ENCODE results near the gene LRFN2.

LRFN2 gene

DNA sequence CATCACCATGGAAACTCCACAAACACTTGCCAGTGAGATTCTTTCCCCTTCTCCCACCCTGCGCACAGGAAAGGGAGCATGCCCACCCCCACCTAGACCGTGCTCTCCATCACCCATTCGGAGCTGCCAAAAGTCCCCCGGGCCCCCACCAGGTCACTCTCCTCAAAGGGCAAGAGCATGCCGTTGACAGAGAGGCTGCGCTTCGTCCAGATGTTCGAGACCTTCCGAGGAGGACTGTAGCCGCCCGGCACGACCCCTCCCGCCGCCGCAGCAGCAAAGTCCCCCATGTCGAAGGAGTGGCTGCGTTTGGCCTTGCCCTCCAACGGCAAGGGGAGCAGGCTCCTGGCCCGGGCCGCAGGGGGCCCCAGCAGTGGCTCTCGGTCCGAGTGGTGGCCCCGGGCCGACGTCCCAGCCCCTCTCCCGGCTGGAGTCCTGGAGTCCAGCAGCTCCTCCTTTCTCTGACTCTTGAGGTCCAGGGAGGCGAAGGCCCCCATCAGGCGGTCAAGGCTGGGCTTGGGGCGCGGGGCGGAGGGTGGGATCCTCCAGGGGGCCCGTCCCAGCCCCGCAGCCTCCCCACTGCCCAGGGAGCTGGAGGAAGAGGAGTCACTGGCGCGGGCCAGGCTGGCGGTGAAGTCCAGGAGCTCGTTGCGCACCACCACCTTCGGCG lies 195.2 kb downstream of the LRFN2 start:
- H3K4me3 ChIP-seq = no peak overlapping the region
- no peak for DNase-seq (ENCODE audit: low spot score in 2 of 2)
- no peaks in the 10 kb centered on the region for H3K4me1 ChIP-seq
- H3K36me3 ChIP-seq (replicated peaks) = no peaks in the 10 kb centered on the region
- in situ Hi-C loops (cut with MboI; ENCODE audit: low sequenced_read_pairs) = no loop called here
- no peaks in the 10 kb centered on the region for H3K9me3 ChIP-seq
- no peaks in the 10 kb centered on the region for H3K27me3 ChIP-seq (ENCODE audit: low read depth)

DNA sequence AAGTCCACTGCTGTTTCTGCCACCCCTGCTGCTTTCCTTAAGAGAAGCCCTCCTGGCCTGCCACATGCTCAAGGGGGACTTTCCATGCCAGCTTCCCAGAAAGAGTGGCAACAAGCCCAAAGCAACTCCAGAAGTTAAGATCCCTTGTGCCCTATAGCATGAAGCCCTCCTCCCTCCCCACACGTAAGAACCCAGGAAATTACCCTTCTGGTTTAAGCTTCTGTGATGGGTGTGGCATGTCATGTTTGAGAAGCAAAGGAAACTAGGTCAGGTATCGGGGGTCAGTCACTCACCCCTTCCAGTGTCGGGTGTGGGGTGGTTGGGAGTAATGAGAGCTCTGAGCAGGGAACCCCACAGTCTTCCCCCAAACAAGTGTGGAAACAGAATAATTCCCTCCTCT lies 196.1 kb downstream of the LRFN2 start:
- Histone ChIP-seq H3K9me3 (no peaks in the 10 kb centered on the region), H3K36me3 (replicated peaks) (no peaks in the 10 kb centered on the region), H3K27me3 (ENCODE audit: low read depth) (no peaks in the 10 kb centered on the region), H3K4me3 (no peak overlapping the region), H3K4me1 (no peaks in the 10 kb centered on the region)
- in situ Hi-C loops (cut with MboI; ENCODE audit: low sequenced_read_pairs) = no loop called here
- DNase-seq (ENCODE audit: low spot score in 2 of 2) = no peak

DNA sequence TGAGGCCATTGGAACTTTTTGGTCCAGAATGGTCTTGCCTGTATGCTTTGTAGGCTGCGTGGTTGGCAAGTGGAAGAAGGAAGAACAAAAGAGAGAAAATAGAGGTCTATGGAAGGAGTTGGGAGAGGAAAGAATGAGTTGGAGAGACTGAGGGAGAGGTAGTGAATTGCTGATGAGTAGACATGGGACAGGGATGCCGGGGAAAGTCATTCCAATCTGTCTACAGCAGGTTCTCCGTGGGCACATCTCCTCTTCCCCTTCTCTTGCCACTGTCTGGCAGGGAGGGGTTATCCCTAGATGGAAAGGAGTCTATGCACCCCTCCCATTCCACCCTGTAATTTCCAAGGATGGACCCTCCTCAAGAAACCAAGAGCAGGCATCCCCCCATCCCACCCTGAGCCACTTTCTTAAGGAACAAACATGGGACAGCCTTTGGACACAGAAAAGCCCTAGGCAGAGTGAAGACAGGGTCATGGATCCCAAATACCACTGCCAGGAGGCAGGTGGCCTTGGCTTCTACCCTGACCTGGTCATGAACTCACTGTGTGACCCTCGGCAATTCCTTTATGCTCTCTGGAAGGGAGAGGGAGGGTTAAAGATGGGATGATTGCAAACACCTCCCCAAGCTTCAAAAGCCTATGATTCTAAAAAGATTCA lies 196.9 kb downstream of the LRFN2 start:
- no peak for DNase-seq (ENCODE audit: low spot score in 2 of 2)
- H3K36me3 ChIP-seq (replicated peaks) = no peaks in the 10 kb centered on the region
- H3K4me1 ChIP-seq = no peaks in the 10 kb centered on the region
- H3K9me3 ChIP-seq = no peaks in the 10 kb centered on the region
- no peaks in the 10 kb centered on the region for H3K27me3 ChIP-seq (ENCODE audit: low read depth)
- no peak overlapping the region for H3K4me3 ChIP-seq
- in situ Hi-C loops (cut with MboI; ENCODE audit: low sequenced_read_pairs) = no loop called here

DNA sequence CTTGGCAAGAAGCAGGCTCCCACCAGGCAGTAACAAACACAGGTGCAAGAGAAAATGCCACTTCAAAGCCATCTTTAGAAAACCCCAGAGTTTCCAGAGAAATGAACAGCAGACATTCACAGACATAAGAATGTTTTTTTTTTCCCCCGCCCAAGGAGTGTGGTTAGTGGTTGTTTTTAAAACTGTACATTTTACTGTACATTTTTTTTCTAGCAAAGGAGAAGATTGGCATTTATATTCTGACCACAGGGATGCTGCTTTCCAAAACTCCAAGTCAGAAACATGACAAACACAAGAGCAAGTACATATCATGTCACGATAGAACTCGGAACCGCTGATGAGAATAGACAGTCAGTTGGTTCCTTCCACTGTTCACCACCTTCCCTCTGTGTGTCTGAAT lies 197.9 kb downstream of the LRFN2 start:
- Histone ChIP-seq H3K36me3 (replicated peaks) (no peaks in the 10 kb centered on the region), H3K4me3 (no peak overlapping the region), H3K9me3 (no peaks in the 10 kb centered on the region), H3K4me1 (no peaks in the 10 kb centered on the region), H3K27me3 (ENCODE audit: low read depth) (no peaks in the 10 kb centered on the region)
- no peak for DNase-seq (ENCODE audit: low spot score in 2 of 2)
- in situ Hi-C loops (cut with MboI; ENCODE audit: low sequenced_read_pairs) = no loop called here

DNA sequence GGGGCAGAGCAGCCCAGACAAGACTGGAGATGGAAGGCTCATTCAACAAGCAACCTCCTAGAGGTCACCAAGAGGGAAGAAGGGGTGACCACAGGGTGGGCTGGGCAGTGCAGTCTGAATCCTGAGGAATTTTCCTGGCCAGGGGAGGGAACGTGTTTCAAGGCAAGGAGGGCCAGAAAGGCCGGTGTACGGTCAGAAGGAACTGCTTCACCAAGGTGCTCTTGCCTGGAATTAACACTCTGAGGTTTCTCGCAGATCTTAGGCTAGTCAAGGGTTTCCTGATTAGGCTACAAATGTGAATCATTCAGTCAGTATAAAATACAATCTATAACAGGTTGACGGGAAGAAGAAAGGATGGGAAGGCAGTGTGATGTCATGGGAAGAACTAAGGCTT lies 199.3 kb downstream of the LRFN2 start:
- DNase-seq (ENCODE audit: low spot score in 2 of 2) = no peak

DNA sequence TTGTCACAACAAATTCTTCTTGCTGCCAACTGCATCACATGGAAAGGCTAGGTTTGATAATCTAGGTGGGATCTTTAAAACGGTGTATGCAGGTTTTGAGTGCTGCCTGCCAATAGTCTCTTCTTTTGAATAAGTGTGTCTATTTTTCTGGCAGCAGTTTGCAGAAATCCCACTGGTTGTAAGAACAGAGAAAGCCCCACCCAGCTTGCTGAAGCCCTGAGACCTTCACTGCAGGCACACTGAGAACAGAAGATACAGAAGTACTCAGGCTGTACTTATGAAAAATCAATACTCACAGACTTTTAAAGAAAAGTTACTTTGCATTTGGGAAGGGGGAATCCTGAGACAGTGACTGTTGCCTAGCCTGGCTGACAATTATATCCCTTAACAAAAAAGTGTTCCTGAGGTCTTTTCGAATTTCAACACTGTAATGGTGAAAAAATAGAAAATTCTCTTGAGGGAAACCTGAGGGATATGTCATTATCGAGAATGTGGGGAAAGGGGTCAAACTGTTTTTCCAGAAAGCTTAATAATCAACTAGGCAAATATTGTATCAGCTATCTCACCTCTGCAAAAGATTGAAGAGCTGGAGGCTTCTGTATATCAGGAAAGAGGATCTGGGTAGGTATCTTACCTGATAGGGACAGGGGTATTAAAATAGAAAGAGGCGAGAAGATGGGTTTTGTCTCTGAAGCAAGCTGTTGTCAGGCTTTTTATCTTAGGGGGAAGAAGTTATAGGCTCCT lies 199.9 kb downstream of the LRFN2 start:
- in situ Hi-C loops (cut with MboI; ENCODE audit: low sequenced_read_pairs) = no loop called here
- no peak for DNase-seq (ENCODE audit: low spot score in 2 of 2)
- no peaks in the 10 kb centered on the region for H3K4me1 ChIP-seq

More for the DNA sequence above, 199.3 kb downstream of the LRFN2 start:
- H3K36me3 ChIP-seq (replicated peaks) = no peaks in the 10 kb centered on the region
- no peaks in the 10 kb centered on the region for H3K27me3 ChIP-seq (ENCODE audit: low read depth)
- H3K4me3 ChIP-seq = no peak overlapping the region
- in situ Hi-C loops (cut with MboI; ENCODE audit: low sequenced_read_pairs) = no loop called here
- no peaks in the 10 kb centered on the region for H3K9me3 ChIP-seq
- no peaks in the 10 kb centered on the region for H3K4me1 ChIP-seq

DNA sequence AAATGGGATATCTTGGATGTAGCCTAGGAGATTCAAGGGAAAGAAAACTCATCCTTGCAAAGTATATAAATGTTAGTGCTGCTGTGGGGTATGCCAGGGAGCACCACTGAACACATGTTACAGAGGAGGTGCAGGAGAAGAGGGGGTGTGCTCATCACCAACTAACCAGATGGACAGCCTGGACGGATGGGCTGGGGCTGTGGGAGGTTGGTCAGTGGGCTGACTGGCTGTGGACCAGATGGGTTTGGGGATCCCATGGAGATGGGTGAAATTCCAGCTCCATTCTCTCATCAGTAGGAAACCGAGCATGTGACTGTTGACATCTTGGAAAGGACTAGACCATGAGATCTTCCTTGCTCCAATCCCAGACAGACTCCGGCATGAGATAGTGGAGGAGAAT lies 201.0 kb downstream of the LRFN2 start:
- Histone ChIP-seq H3K4me1 (no peaks in the 10 kb centered on the region), H3K27me3 (ENCODE audit: low read depth) (no peaks in the 10 kb centered on the region), H3K36me3 (replicated peaks) (no peaks in the 10 kb centered on the region), H3K4me3 (no peak overlapping the region), H3K9me3 (no peaks in the 10 kb centered on the region)
- DNase-seq (ENCODE audit: low spot score in 2 of 2) = no peak
- in situ Hi-C loops (cut with MboI; ENCODE audit: low sequenced_read_pairs) = no loop called here

More for the DNA sequence above, 199.9 kb downstream of the LRFN2 start:
- Histone ChIP-seq H3K27me3 (ENCODE audit: low read depth) (no peaks in the 10 kb centered on the region), H3K4me3 (no peak overlapping the region), H3K9me3 (no peaks in the 10 kb centered on the region), H3K36me3 (replicated peaks) (no peaks in the 10 kb centered on the region)

DNA sequence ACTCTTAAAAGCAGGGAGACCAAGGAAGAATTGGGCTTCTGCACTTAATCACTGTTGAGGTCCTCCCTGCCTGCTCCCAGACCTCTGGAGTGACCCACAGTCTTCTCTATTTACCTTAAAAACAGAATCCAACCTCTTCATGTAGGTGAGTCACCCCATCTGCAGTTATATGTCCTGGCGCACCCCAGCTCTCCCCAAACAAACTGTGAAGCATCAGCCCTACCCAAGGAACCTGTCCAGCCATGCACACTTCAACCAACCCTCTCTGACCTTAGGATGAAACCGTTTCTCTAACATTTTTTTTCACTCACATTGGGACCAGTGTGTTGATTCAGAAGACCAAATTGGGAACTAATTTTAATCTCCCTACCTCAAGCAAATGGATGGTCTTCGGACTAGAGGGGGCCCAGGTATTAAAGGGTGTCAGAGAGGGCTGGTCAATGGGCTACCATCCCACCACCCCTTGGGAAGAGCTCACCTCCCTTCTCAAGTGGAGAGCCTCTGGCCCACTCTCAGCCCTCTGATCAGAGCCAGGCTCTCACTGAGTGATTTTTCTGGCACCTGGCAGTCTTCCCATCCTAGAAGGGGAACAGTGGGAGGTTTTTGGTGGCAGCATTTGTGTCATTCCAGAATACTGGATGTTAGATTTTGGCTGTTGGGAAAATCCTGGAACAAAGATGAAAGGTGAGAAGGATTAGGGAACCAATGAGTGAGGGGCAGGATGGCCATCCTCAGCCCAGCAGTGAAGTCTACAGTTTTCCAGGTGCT lies 203.6 kb downstream of the LRFN2 start:
- no peaks in the 10 kb centered on the region for H3K4me1 ChIP-seq
- H3K36me3 ChIP-seq (replicated peaks) = no peaks in the 10 kb centered on the region
- no peaks in the 10 kb centered on the region for H3K27me3 ChIP-seq (ENCODE audit: low read depth)
- in situ Hi-C loops (cut with MboI; ENCODE audit: low sequenced_read_pairs) = no loop called here
- H3K4me3 ChIP-seq = no peak overlapping the region
- no peak for DNase-seq (ENCODE audit: low spot score in 2 of 2)
- no peaks in the 10 kb centered on the region for H3K9me3 ChIP-seq

DNA sequence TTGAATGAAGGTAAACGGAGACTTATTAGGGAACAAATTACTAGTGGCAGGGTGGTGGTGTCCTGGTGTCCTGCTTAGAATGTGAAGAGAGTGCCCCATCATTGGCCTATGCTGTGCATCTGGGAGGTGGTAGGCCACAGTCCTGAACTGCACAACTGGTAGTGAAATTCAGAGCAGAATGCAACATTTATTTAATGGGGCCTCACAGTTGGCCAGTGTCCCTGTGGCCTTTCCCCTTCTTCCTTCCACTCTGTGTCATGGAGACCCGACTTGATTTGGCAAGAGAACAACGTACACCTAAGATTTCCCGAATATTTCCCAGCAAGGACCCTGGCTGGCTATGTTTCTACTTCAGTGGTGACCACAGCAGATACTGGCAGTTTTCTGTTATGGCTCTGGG lies 206.9 kb downstream of the LRFN2 start:
- Histone ChIP-seq H3K27me3 (ENCODE audit: low read depth) (no peaks in the 10 kb centered on the region), H3K36me3 (replicated peaks) (no peaks in the 10 kb centered on the region), H3K4me1 (no peaks in the 10 kb centered on the region), H3K4me3 (no peak overlapping the region), H3K9me3 (no peaks in the 10 kb centered on the region)
- in situ Hi-C loops (cut with MboI; ENCODE audit: low sequenced_read_pairs) = no loop called here
- no peak for DNase-seq (ENCODE audit: low spot score in 2 of 2)

DNA sequence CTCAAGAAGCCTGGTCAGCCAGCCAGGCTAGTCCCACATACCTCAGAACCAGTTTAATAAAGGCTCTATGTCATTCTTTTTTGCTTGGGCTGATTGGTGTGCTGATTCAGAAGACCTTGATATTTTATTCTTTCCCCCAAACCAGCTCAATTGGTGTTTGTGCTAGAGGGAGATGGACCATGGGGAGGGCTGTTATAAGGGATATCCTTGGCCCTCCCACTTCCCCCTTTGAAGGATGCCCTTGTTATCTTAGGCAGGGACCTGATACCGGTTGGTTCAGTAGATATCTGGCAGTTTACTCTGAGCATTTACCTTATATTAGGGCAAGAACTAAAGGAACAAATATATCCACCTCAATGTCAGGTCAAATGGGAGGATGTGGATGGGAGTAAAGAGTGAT lies 207.4 kb downstream of the LRFN2 start:
- no peak for DNase-seq (ENCODE audit: low spot score in 2 of 2)
- no peak overlapping the region for H3K4me3 ChIP-seq
- no peaks in the 10 kb centered on the region for H3K27me3 ChIP-seq (ENCODE audit: low read depth)
- in situ Hi-C loops (cut with MboI; ENCODE audit: low sequenced_read_pairs) = no loop called here
- no peaks in the 10 kb centered on the region for H3K9me3 ChIP-seq
- H3K4me1 ChIP-seq = no peaks in the 10 kb centered on the region
- no peaks in the 10 kb centered on the region for H3K36me3 ChIP-seq (replicated peaks)

DNA sequence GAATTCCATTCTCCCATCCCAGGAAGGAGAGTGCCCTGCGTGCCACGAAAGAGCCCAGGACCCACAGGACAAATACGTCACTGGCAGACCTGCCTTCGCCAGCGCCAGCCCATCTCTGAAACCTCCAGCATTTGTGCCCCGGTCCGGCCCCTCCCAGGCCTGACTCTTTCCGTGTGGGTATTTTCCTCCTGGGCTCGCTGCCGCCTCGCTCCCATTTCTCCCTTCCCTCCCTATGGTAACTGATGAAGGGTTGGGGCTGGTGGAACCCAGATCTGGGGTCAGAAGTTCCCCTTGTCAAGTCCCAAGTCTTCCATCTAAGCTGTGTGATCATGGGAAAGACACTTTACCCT lies 208.5 kb downstream of the LRFN2 start:
- DNase-seq (ENCODE audit: low spot score in 2 of 2) = no peak
- no peak overlapping the region for H3K4me3 ChIP-seq
- in situ Hi-C loops (cut with MboI; ENCODE audit: low sequenced_read_pairs) = no loop called here
- H3K36me3 ChIP-seq (replicated peaks) = no peaks in the 10 kb centered on the region
- H3K27me3 ChIP-seq (ENCODE audit: low read depth) = no peaks in the 10 kb centered on the region
- H3K4me1 ChIP-seq = no peaks in the 10 kb centered on the region
- H3K9me3 ChIP-seq = no peaks in the 10 kb centered on the region

DNA sequence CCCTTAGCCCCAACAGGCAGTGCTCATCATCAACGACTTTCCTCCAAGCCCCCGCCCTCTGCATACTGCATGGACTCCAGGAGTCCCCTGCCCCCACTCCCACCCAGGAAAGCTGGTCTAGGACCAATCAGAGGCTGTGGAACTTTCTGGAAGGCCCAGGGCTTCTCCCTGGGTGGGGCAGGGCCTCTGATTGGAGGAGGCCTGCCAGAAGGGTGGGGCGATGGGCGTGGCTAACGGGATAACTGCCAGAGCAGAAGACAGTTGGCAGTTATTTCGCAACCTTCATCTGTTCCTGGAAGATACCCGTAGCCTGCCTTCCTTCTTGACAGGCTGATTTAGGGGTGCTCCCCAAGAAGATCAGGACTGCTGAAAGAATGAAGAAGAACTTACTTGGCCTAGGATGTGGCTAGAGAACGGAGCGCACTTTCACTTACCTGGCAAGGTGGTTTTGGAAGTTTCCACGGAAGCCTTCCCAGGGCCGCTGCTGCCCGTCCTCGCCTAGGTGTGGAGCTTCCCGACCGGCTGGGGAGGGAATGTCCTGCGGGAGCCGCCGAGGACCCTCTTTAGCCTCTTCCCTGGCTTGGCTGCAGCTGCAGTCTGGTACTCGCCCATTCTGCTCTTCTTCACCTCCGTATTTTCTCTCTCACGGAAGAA lies 209.0 kb downstream of the LRFN2 start:
- H3K36me3 ChIP-seq (replicated peaks) = no peaks in the 10 kb centered on the region
- in situ Hi-C loops (cut with MboI; ENCODE audit: low sequenced_read_pairs) = no loop called here
- H3K4me3 ChIP-seq = no peak overlapping the region
- DNase-seq (ENCODE audit: low spot score in 2 of 2) = peak in 1 of 2 experiments; percentile 14
- no peaks in the 10 kb centered on the region for H3K27me3 ChIP-seq (ENCODE audit: low read depth)
- no peaks in the 10 kb centered on the region for H3K4me1 ChIP-seq
- no peaks in the 10 kb centered on the region for H3K9me3 ChIP-seq

DNA sequence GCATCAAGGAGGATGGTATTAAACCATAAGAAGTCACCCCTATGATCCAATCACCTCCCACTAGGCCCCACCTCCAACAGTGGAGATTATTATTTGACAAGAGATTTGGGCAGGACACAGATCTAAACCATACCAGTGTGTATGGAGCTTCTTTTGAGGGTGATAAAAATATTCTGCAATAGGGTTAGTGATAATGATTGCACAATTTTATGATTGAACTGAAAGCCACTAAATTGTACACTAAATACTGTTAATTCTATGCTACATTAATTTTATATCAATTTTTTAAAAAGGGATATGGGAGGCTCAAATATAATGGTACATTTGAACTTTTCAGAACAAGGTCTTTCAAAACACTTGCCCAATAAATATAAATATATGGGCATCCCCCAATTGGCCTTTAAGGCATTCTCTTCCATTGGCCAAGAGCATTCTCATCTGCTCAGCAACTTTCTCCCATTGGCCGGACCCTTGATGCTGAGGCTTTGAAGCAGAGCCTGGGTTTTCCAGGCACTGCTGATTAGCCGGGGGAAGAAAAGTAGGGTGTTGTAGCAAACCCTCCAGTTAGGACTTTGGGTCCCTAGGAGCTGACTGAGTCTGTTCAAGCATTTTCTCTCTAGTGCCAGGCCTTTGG lies 209.9 kb downstream of the LRFN2 start:
- no peaks in the 10 kb centered on the region for H3K36me3 ChIP-seq (replicated peaks)
- no peak overlapping the region for H3K4me3 ChIP-seq
- H3K27me3 ChIP-seq (ENCODE audit: low read depth) = no peaks in the 10 kb centered on the region
- DNase-seq (ENCODE audit: low spot score in 2 of 2) = no peak
- in situ Hi-C loops (cut with MboI; ENCODE audit: low sequenced_read_pairs) = no loop called here
- H3K9me3 ChIP-seq = no peaks in the 10 kb centered on the region
- H3K4me1 ChIP-seq = no peaks in the 10 kb centered on the region

Data from HAP-1 (cell line).